GM19397 (cell line): ENCODE measurements around the gene AK4.
A peak's percentile ranks its signal among the peaks of the same experiment; 100 is the strongest.
"Not testable (repeated sequence)": the region's sequence is repeated elsewhere in the genome, so short reads cannot be mapped to it uniquely, and the experiment has no call there.

Experiments used
- ATAC-seq: cut with Tn5 transposase; IDR thresholded peaks from one replicate; pipeline ENCODE4 v1.9.1; 2021; ENCODE audit warnings: mild to moderate bottlenecking, moderate library complexity; ENCODE audit not compliant: unreplicated experiment

AK4 gene

DNA sequence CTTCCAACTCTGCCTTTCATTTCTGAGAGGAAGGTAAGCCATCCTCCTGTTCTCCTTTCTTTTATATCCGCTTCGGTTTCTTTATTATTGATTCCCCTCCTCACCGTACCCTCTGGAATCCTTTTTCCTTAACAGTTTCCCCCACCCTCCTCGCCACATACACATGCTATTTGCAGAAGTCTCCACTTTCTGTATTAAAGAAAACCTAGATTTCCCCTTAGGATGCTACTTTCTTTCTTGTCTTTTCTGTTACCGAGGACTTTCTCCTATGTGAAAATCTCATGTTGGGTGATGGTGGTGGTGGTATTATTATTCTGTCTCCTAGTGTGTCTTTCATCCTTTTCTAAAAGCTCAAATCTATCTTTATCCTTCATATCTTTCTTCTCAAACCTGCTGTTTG, 62.3 kb downstream of the AK4 start:
- no peak for ATAC-seq

- no peak for ATAC-seq
Measured at GRCh38 chr1:65211331-65211730, 63.3 kb downstream of the AK4 start.

DNA sequence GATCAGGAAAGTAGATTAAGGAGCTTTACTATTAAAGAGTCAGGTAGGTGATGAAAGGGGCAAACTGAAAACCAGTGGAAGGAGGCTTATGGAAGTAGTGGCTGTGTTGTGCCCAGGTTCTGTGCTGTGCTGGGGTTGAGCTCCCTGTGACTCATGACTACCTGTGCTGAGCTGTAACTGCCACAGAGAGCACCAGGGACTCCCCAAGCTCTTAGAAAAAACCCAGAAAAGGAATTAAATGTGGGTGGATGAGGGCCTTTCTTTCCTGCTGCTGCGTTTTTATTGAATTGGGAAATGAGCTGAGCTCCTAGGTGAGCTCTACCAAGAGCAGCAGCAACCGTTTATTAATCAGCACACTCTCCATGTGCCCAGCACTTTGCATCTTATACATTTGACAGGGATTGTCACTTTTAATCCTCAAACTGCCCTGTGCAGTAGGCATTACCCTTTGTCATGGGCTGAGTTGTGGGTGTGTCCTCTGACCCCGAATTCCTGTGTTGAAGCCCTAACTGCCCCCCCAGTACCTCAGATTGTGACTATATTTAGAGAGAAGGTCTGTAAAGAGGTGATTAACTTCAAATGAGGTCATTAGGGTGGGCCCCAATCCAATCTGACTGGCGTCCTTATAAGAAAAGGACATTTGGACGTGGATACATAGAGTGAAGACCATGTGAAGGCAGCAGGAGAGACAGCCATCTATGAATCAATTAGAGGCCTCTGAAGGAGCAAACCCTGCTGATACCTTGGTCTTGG, 65.4 kb downstream of the AK4 start:
- ATAC-seq = no peak

DNA sequence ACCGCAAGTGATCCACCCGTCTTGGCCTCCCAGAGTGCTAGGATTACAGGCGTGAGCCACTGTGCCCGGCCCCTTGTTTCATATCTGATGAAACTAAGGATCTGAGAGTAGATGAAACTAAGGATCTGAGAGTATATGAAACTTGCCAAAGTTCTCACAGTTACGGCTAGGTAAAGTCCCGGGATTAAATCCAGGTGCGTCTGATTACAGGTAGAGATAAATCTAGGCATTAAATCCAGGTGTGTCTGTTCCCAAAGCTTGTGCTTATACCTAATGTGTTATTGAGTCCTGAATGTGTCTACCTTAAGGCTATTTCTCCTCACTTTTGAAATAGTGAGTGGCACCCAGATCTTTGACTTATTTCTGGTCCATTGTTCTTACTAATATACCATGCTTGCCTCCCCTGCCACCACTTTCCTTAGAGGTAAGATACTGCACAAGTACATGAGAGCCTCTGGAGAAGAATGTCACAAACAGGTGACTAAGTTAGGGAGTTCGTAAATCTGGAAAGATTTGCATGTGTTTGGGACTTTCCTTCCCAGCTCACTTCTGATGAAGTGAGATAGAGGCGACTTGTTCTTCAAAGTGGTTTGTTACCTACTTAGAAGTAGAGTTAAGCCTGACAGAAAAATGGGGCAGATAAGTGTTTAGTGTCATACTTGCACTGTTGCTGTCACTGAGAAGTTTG, 66.5 kb downstream of the AK4 start:
- no peak for ATAC-seq

DNA sequence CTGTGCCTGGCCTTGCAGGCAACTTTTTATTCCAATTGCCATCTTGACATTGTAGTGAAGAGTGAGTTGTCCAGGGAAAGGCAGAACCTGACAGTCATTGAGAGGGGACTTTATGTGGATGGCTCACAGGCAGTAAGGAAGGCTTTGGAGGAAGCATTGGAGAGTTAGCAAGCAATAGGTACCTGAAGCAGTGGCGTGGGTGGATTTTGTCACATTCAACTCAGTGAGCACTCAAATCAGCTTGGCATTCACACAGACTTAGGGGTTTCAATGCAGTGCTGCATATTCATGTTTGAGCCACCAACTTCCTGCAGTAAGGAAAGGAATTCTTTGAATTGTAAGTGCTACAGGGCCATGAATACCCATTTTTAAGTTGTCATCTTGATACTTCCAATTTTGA, 69.0 kb downstream of the AK4 start:
- ATAC-seq = no peak

DNA sequence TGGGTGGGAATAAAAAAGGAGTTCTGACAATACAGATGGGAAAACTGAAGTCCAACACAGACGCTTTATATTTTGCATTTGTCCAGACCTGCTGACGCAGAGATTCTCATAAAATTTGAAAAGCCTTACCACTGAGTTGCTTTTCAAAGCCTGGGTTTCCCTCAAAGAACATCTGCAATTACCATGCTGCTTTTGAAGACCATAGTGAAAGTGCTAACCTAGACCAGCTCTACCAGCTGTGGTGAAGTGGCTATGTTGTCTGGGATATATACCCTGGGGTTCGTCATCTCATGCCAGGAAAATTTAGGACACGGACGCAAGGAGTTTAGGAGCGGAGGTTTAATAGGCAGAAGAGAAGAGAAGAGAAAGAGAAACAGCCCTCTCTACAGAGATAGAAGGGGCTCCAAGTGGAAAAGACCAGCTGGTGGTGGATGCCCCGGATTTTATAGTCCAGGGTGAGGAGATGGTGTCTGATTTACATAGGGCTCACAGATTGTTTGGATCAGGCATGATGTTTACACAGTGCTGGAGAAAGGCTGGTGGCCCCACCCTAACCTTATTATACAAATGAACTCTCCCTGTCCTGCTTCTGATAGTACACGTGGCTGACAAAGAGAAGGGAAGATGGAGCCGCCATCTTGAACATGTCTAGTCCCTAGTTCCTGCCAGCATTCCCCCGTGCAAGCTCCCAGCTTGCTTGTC, 73.8 kb downstream of the AK4 start:
- ATAC-seq = no peak

GRCh38 chr1:65222340-65222940, 74.4 kb downstream of the AK4 start:
- no peak for ATAC-seq

DNA sequence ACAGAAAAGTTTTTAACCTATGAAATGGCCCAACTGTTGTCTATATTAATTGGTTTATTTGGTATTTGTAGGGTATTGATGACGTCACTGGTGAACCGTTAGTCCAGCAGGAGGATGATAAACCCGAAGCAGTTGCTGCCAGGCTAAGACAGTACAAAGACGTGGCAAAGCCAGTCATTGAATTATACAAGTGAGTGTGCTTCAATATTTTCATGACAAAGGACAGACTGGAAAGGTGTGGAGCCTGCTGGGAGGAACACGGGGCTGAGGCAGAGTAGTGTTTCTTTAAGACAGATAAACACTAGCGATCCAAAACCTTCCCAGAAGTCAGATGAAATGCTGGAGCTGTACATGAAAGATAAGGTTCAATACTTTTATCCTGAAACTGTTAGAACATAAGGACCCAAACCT, 76.7 kb downstream of the AK4 start:
- ATAC-seq = no peak

DNA sequence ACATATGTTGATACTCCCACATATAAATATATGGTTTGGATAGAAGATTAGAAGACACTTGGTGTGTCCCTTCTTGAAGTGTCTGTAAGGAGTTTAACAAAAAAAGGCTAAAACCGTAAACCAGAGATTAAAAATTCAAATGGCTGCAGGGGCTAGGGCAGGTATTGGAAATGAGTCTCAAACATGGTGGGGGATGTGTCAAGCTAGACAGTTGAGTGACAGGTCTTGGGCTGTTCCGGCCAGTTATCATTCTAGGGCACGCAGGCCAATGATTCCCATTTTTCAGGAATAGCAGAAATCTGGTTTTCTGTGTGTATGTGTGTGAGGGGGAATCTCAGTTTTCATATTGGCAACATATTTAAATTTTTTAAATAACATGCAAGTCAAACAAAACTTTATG, 77.2 kb downstream of the AK4 start:
- ATAC-seq = no peak

DNA sequence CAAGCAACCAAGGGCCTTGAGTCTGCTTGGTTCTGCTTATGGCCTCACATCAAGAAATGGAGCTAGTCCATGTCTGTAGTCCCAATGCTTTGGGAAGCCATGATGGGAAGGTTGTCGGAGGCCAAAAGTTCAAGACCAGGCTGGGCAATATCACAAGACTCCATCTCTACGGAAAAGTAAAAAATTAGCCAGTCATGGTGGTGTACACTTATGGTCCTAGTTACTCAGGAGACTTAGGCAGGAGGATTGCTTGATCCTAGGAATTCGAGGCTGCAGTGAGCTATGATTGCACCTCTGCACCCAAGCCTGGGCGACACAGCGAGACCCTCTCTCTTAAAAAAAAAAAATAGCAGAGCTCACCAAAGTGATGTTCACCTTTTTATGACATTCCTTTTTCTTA, 81.2 kb downstream of the AK4 start:
- no peak for ATAC-seq

DNA sequence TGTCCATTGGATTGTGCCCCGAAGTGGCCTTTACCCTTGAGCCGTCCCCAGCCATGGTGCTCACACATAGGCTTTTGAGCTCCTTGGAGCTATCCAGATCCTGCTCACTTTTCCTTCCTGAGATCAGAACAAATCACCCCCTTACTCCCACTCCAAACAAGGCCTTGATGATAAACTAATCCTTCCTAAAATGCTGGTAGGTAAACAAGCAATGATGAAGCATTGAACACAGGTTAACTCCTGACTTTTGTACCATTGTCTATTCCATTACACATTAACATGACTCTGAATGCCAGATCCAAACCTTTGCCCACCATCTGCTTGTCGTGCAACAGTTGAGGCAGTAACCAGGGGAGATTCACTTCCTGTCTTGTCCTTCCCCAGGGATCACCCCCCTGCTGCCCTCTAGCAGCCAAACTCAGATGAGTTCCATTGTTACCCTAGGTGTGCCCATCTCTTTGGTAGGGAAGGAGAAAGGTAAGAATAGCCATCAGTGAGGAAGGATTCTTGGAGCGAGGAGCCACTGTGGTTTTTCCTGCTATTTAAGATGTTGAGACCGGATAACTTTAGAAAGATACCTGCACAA, 81.8 kb downstream of the AK4 start:
- no peak for ATAC-seq

DNA sequence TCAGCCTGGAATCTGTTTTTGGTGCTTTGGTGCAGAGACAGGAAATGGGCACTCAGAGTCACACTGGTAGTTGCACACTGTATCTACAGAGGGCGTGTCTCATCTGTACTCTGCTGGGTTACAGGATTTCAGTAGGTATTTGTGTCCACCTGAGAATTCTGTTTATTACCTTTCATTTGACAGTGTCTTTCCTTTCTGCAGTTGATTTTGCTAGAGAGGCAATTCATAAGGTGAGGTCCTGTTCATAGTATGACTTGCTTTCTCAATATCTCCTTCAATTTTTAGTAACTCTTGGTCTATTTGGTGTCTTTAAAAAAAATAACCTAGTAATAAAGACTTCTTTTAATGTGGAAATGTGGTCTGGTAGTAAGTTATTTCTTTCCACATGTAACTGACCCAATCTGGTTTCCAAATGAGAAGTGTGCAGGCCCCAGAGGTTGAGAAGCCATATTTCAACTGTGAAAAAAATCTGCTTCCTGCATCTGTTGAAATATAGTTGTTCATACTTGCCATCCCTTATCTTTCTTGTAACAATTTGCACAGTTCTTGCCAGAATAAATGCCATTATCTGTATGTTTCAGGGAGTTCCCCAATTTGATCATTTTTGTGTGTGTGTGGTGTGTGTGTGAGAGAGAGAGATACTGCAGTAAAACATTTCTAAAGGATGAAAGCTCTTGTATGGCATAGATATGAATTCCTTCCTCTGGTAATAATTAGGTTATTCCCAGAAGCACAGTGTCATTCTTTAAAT, 82.9 kb downstream of the AK4 start:
- peak; percentile 69 for ATAC-seq

GRCh38 chr1:65231718-65232330, 83.8 kb downstream of the AK4 start:
- no peak for ATAC-seq

- ATAC-seq = no peak
Measured at GRCh38 chr1:65232461-65232990, 84.5 kb downstream of the AK4 start.

- ATAC-seq = no peak
Measured at GRCh38 chr1:65233782-65234181, 85.8 kb downstream of the AK4 start.

GRCh38 chr1:65235867-65236805, 88.1 kb downstream of the AK4 start:
- ATAC-seq = no peak

DNA sequence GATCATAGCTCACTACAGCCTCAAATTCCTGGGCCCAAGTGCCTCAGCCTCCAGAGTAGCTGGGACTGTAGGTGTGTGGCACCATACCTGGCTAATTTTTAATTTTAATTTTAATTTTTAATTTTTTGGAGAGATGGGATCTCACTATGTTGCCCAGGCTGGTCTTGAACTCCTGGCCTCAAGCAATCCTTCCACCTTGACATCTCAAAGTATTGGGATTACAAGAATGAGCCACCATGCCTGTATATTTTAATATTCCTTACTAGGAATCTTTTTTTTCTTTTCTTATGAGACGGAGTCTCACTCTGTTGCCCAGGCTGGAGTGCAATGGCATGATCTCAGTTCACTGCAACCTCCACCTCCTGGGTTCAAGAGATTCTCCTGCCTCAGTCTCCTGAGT, 89.1 kb downstream of the AK4 start:
- ATAC-seq = not testable (repeated sequence)

GRCh38 chr1:65237503-65237902, 89.5 kb downstream of the AK4 start:
- ATAC-seq = no peak

GRCh38 chr1:65238010-65238409, 90.0 kb downstream of the AK4 start:
- ATAC-seq = no peak
